GM12872 (cell line): ENCODE data around the gene ACAD11.

Experiments
- CTCF ChIP-seq: IDR thresholded peaks from 3 replicates; pipeline ENCODE4 v1.5.1; 2011; ENCODE audit warnings: low read depth, mild to moderate bottlenecking, low read length, moderate library complexity; ENCODE audit not compliant: insufficient read depth

Gene ACAD11

GRCh38 chr3:132549890-132550578 lies 109.6 kb downstream of the ACAD11 start:
- no peak for TF ChIP-seq CTCF

- TF ChIP-seq CTCF: no peak
Observed at GRCh38 chr3:132549169-132549568, 110.4 kb downstream of the ACAD11 start.

DNA sequence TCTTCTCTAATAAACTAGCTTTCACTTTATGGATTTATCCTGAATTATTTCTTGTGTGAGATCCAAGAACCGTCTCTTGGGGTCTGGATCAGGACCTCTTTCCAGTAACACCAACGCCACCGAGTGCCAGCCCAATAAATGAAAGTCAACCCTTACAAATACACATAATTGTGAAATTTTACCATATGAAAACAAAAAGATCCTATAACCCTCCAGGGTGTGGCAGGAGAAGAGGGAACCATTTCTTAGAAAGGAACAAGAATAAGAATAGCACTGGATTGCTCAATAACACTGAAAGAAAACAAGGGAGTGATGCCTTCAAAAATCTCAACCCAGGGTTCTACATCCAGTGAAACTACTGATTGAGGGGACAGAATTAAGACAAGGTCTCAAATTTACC lies 114.1 kb downstream of the ACAD11 start:
- no peak for TF ChIP-seq CTCF

DNA sequence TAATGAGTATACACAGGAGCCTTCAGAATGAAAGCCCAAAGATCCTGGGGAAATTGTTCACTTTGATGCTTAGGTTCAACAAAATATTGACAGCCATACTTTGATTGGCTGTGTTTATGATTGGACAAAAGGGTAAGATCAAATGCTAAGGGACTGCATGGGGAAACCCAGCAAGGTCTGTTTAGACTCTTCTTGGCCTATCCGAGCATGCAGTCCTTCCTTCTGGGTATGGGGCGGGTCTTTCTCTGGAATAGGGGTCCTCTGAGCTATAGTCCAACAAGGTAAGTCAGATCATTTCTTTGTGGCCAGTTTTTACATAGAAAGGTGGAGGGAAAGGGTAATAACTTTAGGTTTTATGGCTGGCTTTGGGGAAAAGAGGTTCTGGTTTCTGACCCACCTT lies 115.5 kb downstream of the ACAD11 start:
- no peak for TF ChIP-seq CTCF

DNA sequence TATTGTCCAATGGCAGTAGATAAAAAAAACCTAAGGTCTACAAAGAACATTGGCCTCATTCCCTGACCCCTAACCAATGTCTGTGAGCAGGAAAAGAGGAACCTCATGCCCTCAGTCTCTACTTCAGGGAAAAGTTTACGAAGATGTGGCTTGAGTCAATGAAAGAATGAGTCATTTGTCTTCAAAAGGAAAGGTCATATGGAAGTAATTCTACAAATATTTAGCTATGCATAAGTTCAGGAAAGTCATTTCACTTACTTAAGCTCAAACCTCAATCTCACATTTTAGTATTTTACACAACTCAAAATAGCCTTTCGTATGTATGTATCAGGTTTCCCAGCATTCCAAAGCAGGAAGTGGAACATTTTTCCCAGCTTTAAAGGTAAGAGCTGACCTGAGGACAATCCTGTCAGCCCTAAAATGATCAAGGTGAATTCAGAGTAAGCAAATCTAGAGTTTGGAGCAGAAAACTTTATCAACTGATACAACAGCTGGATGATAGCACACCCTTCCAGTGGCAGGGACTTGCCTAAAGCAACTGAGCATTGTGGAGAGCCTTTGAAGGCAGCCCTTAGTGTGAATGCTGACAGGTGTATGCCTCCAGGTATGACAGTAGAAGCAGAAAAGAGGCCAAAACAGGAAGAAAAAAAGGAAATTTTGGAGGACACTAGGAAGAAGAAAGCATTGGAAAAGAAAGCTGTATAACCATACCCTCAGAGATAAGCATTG lies 116.4 kb downstream of the ACAD11 start:
- no peak for TF ChIP-seq CTCF

- TF ChIP-seq CTCF: no peak
Observed at GRCh38 chr3:132542577-132542976, 117.0 kb downstream of the ACAD11 start.

- TF ChIP-seq CTCF: no peak
Observed at GRCh38 chr3:132539681-132540080, 119.9 kb downstream of the ACAD11 start.
